ENCODE results near the gene BGLAP. TPM values are rescaled to one million over a fixed set of nuclear protein-coding genes. Genes with fewer than 3 reads are reported as not detected.
A peak's percentile ranks its signal among the peaks of the same experiment; 100 is the strongest.

The BGLAP gene
- total RNA-seq, 2 donors from 2014 or later: 1.2 to 2.2 TPM

DNA sequence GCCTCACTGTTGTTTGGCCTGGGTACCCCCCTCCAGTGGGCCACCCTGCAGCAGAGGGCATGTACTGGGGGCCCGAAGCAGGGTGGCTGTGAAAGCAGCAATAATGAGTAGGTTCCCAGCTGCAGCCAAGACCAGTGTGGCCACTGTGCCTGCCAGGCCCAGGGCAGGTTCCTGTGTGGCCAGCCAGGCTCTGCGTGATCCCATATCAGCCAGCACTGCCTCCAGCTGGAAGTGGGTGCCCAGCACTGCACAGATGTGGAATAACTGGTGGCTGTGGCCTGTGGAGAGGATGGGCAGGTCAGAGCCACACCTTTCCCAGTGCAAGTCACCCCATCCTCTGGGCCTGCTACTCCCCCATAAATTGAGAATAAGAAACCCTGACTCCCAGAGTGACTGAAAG is 2.1 kb downstream of the BGLAP start:
- no peak overlapping the region for H3K27ac ChIP-seq
- no peak for DNase-seq
- no peak overlapping the region for H3K4me3 ChIP-seq
- peaks cover 13% of the 10 kb centered on the region for H3K27me3 ChIP-seq
- intact Hi-C loops (cut with DNase I): no loop called here
- H3K9ac ChIP-seq (ENCODE audit: low read depth in 2 of 2, low read length in 2 of 2): no peak overlapping the region
- H3K9me3 ChIP-seq: no peaks in the 10 kb centered on the region
- H3K4me1 ChIP-seq: peaks cover 9% of the 10 kb centered on the region
- TF ChIP-seq, protein P1, sequence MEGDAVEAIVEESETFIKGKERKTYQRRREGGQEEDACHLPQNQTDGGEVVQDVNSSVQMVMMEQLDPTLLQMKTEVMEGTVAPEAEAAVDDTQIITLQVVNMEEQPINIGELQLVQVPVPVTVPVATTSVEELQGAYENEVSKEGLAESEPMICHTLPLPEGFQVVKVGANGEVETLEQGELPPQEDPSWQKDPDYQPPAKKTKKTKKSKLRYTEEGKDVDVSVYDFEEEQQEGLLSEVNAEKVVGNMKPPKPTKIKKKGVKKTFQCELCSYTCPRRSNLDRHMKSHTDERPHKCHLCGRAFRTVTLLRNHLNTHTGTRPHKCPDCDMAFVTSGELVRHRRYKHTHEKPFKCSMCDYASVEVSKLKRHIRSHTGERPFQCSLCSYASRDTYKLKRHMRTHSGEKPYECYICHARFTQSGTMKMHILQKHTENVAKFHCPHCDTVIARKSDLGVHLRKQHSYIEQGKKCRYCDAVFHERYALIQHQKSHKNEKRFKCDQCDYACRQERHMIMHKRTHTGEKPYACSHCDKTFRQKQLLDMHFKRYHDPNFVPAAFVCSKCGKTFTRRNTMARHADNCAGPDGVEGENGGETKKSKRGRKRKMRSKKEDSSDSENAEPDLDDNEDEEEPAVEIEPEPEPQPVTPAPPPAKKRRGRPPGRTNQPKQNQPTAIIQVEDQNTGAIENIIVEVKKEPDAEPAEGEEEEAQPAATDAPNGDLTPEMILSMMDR (IDR thresholded peaks at IDR 0.05): no peak
- H3K36me3 ChIP-seq: no peaks in the 10 kb centered on the region

DNA sequence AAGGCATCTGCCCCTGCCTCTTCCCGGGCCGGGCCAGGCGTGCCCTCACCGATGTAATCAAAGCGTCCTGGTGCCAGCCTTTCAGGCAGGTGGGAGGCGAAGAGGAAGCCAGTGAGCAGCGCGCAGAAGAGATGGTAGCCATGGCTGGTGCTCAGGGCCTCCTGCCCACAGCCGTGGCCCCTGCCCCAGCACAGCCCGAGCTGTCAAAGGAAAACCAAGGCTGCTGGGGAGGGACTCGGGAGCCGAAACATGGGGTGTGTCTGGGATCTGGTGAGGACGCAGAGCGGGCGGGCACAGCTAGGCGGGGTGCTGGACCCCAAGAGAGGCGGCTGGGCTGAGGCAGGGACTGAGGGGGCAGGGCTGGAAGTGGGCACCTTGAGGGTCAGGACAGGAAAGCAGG is 2.7 kb downstream of the BGLAP start:
- intact Hi-C loops (cut with DNase I): no loop called here
- H3K9me3 ChIP-seq: no peaks in the 10 kb centered on the region
- no peak overlapping the region for H3K27ac ChIP-seq
- H3K4me1 ChIP-seq: peaks cover 9% of the 10 kb centered on the region
- H3K9ac ChIP-seq (ENCODE audit: low read depth in 2 of 2, low read length in 2 of 2): no peak overlapping the region
- DNase-seq: no peak
- H3K36me3 ChIP-seq: no peaks in the 10 kb centered on the region
- no peak overlapping the region for H3K4me3 ChIP-seq
- TF ChIP-seq, protein P1 (IDR thresholded peaks at IDR 0.05): no peak
- H3K27me3 ChIP-seq: peaks cover 13% of the 10 kb centered on the region

DNA sequence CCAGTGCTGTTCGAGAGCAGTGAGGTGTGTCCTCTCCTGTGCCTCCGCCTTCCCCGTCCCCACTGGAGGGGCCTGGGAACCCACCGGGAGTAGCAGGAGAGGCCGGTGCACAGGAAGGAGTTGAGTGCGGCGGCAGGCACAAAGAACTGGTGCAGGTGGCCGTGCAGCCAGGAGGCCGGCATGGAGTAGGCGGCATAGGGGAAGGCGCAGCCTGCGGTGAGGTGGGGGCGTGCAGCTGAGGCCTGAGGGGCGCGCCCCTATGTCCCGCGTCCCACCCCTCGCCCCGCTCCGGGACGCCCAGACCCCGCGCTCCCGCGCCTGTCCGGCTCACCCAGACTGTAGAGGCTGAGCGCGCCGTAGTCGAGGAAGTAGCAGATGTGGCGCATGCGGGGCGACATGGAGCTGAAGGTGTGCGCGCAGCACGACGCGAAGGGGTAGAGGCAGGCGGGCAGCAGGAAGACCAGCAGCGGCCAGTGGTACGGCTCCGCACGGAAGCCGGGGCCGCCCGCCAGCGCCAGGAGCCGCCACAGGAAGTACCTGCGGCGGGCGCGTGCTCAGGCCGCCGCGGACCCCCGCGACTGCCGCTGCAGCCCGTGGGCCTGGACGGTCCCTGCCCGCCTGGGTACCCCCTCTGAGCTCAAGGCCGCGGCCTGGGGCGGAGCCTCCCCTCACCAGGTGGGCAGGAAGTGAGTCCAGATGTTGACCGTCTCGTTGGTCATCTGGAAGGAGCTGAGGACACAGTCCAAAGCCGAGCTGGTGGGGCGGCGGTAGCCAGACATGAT is 3.7 kb downstream of the BGLAP start:
- Histone ChIP-seq H3K36me3 (no peaks in the 10 kb centered on the region), H3K9me3 (no peaks in the 10 kb centered on the region), H3K27ac (no peak overlapping the region), H3K27me3 (peaks cover 13% of the 10 kb centered on the region), H3K4me1 (peaks cover 9% of the 10 kb centered on the region), H3K4me3 (peak overlapping the region; percentile 31), H3K9ac (ENCODE audit: low read depth in 2 of 2, low read length in 2 of 2) (peak overlapping the region; percentile 5 to 56)
- peak; percentile 29 for DNase-seq
- TF ChIP-seq, protein P1 (IDR thresholded peaks at IDR 0.05): no peak
- intact Hi-C loops (cut with DNase I): no loop called here

DNA sequence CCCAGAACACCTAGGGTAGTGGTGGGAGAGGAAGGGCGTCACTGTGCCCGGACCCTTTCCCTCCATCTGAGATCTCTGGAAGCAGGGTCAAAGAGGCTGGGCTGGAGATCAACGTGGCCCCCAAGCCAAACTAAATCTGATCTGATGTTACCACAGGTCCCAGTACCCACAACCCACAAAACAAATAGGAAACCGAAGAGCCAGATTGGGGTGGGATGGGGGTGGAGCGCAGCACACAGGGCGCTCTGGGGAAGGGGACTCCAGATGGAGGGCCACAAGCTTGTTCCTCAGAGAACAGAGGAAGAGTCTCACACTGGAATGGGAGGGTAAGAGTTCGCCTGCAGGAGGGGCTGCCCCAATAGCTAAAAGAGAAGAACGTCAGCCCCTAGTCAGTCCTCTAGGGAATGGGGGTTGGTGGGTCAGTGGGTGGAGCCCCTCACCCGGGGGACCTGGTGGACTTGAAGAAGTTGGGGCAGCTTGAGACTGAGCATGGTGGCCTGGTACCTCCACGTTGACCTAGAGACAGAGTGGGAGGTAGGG is 4.3 kb downstream of the BGLAP start:
- Histone ChIP-seq H3K36me3 (peaks cover 6% of the 10 kb centered on the region), H3K4me1 (peaks cover 9% of the 10 kb centered on the region), H3K27me3 (peaks cover 13% of the 10 kb centered on the region), H3K27ac (no peak overlapping the region), H3K9me3 (no peaks in the 10 kb centered on the region), H3K4me3 (no peak overlapping the region), H3K9ac (ENCODE audit: low read depth in 2 of 2, low read length in 2 of 2) (peak overlapping the region; percentile 2 to 40)
- TF ChIP-seq, protein P1 (IDR thresholded peaks at IDR 0.05): no peak
- intact Hi-C loops (cut with DNase I): no loop called here
- no peak for DNase-seq

DNA sequence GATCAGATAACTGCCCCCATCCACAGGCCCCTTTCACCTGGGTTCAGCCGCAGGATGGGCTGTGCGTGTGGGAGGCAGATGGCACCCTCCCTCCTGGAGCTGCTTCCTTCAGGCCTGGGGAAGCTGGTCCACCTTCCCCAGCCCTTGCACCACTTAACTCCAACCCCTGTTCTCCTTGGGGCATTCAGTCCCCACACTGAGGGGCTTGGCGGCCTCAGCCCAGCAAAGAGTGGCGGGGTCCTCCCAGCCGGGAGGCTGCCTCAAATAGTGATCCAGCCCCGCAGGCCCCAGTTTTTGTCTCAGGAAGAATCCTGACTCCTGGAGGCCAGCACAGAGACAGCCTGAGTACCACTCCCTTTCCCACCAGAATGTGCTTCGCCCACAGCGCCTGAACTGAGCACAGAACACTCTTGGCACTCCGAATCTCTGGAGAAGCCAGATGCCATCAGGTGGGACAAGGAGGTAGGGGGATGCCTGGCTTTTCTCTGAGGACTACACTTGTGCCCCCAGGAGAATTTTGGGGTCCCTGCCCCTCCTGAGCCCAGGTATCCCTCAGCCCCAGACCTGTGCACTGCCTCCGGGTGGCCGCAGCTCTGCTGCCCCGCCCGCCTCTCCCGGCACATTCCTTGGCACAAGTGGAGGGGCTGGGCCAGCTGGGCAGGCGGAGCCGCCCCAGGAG is 4.9 kb downstream of the BGLAP start:
- H3K9ac ChIP-seq (ENCODE audit: low read depth in 2 of 2, low read length in 2 of 2): no peak overlapping the region
- peaks cover 12% of the 10 kb centered on the region for H3K36me3 ChIP-seq
- intact Hi-C loops (cut with DNase I): no loop called here
- H3K4me1 ChIP-seq: peaks cover 9% of the 10 kb centered on the region
- H3K4me3 ChIP-seq: no peak overlapping the region
- H3K27me3 ChIP-seq: peaks cover 13% of the 10 kb centered on the region
- H3K27ac ChIP-seq: no peak overlapping the region
- TF ChIP-seq, protein P1 (IDR thresholded peaks at IDR 0.05): no peak
- no peak for DNase-seq
- no peaks in the 10 kb centered on the region for H3K9me3 ChIP-seq

Measured in colonic mucosa (tissue), 4 donors.